ENCODE data around the gene TMEM184B. TPM values are rescaled to one million over a fixed set of nuclear protein-coding genes. Genes with fewer than 3 reads are reported as not detected.

Gene TMEM184B
- total and polyA plus RNA-seq, 4 donors: 17.2 to 96.9 (median 71.5) TPM

GRCh38 chr22:38315823-38316363 is 43.1 kb upstream of the TMEM184B start:
- peaks cover 0 to 2% of the 10 kb centered on the region in 2 donors for H3K4me1 ChIP-seq (ENCODE audit: control insufficient read depth in 1 of 2, insufficient read depth in 2 of 2, low read length in 2 of 2)
- H3K9me3 ChIP-seq (ENCODE audit: control insufficient read depth, low read length): no peaks in the 10 kb centered on the region
- intact Hi-C loops (cut with DNase I): loop anchor here (2.0 to 10.0 kb wide), 4 partner anchors 43 to 114 kb away; partner anchors contain the start of genes MAFF (in 2 of the 2) and TMEM184B (in 2 of the 2)
- WGBS, 2 donors: 0 to 1% methylated on average over 12 of the region's 12 CpGs
- peak overlapping the region; percentile 94 to 95 for H3K27ac ChIP-seq (ENCODE audit: low read depth in 1 of 2, low read length in 2 of 2)
- H3K4me3 ChIP-seq (ENCODE audit: low read length in 2 of 2): peak overlapping the region; percentile 86 to 92
- no peak for ATAC-seq (ENCODE audit: low FRiP score)
- H3K36me3 ChIP-seq (ENCODE audit: control insufficient read depth in 1 of 2, insufficient read depth in 2 of 2, low read length in 1 of 2): no peaks in the 10 kb centered on the region
- no peak for DNase-seq
- H3K27me3 ChIP-seq (ENCODE audit: control insufficient read depth in 1 of 2, insufficient read depth in 2 of 2, low read length in 1 of 2): no peaks in the 10 kb centered on the region

GRCh38 chr22:38314933-38315822 is 42.4 kb upstream of the TMEM184B start:
- Histone ChIP-seq H3K27ac (ENCODE audit: low read depth in 1 of 2, low read length in 2 of 2) (peak overlapping the region; percentile 49 to 95), H3K36me3 (ENCODE audit: control insufficient read depth in 1 of 2, insufficient read depth in 2 of 2, low read length in 1 of 2) (no peaks in the 10 kb centered on the region), H3K27me3 (ENCODE audit: control insufficient read depth in 1 of 2, insufficient read depth in 2 of 2, low read length in 1 of 2) (no peaks in the 10 kb centered on the region), H3K9me3 (ENCODE audit: control insufficient read depth, low read length) (no peaks in the 10 kb centered on the region), H3K4me1 (ENCODE audit: control insufficient read depth in 1 of 2, insufficient read depth in 2 of 2, low read length in 2 of 2) (peaks cover 0 to 2% of the 10 kb centered on the region in 2 donors), H3K4me3 (ENCODE audit: low read length in 2 of 2) (peak overlapping the region; percentile 86 to 92)
- WGBS, 2 donors: 2 to 3% methylated on average over 21 of the region's 21 CpGs
- intact Hi-C loops (cut with DNase I): loop anchor here (5.0 to 10.0 kb wide), 3 partner anchors 43 to 113 kb away; partner anchors contain the start of genes MAFF (in 2 of the 2) and TMEM184B (in 1 of the 2)
- DNase-seq (peak in 1 of 2 donors; percentile 72), ATAC-seq (ENCODE audit: low FRiP score) (peak; percentile 13)

GRCh38 chr22:38314051-38314932 is 41.5 kb upstream of the TMEM184B start:
- intact Hi-C loops (cut with DNase I): loop anchor here in 1 of 2 donors (10.0 kb wide), 1 partner anchor 109 kb away; the partner anchor contains the start of gene MAFF
- 29 to 38% methylated on average over 23 of the region's 23 CpGs for WGBS, 2 donors
- peaks cover 0 to 2% of the 10 kb centered on the region in 2 donors for H3K4me1 ChIP-seq (ENCODE audit: control insufficient read depth in 1 of 2, insufficient read depth in 2 of 2, low read length in 2 of 2)
- DNase-seq (no peak), ATAC-seq (ENCODE audit: low FRiP score) (no peak)
- H3K27me3 ChIP-seq (ENCODE audit: control insufficient read depth in 1 of 2, insufficient read depth in 2 of 2, low read length in 1 of 2): no peaks in the 10 kb centered on the region
- no peaks in the 10 kb centered on the region for H3K36me3 ChIP-seq (ENCODE audit: control insufficient read depth in 1 of 2, insufficient read depth in 2 of 2, low read length in 1 of 2)
- H3K27ac ChIP-seq (ENCODE audit: low read depth in 1 of 2, low read length in 2 of 2): peak overlapping the region; percentile 46 to 49
- no peaks in the 10 kb centered on the region for H3K9me3 ChIP-seq (ENCODE audit: control insufficient read depth, low read length)
- no peak overlapping the region for H3K4me3 ChIP-seq (ENCODE audit: low read length in 2 of 2)

GRCh38 chr22:38313384-38313955 is 40.7 kb upstream of the TMEM184B start:
- Histone ChIP-seq H3K36me3 (ENCODE audit: control insufficient read depth in 1 of 2, insufficient read depth in 2 of 2, low read length in 1 of 2) (no peaks in the 10 kb centered on the region), H3K27me3 (ENCODE audit: control insufficient read depth in 1 of 2, insufficient read depth in 2 of 2, low read length in 1 of 2) (no peaks in the 10 kb centered on the region), H3K4me1 (ENCODE audit: control insufficient read depth in 1 of 2, insufficient read depth in 2 of 2, low read length in 2 of 2) (peaks cover 0 to 2% of the 10 kb centered on the region in 2 donors), H3K9me3 (ENCODE audit: control insufficient read depth, low read length) (no peaks in the 10 kb centered on the region), H3K4me3 (ENCODE audit: low read length in 2 of 2) (no peak overlapping the region), H3K27ac (ENCODE audit: low read depth in 1 of 2, low read length in 2 of 2) (peak overlapping the region; percentile 46 to 49)
- DNase-seq (peak; percentile 83 to 91), ATAC-seq (ENCODE audit: low FRiP score) (no peak)
- intact Hi-C loops (cut with DNase I): loop anchor here in 1 of 2 donors (10.0 kb wide), 1 partner anchor 109 kb away; the partner anchor contains the start of gene MAFF
- 17 to 18% methylated on average over 11 of the region's 11 CpGs for WGBS, 2 donors

- H3K27me3 ChIP-seq (ENCODE audit: control insufficient read depth in 1 of 2, insufficient read depth in 2 of 2, low read length in 1 of 2): no peaks in the 10 kb centered on the region
- H3K27ac ChIP-seq (ENCODE audit: low read depth in 1 of 2, low read length in 2 of 2): peak overlapping the region in 1 of 2 donors; percentile 49
- intact Hi-C loops (cut with DNase I): loop anchor here in 1 of 2 donors (10.0 kb wide), 1 partner anchor 108 kb away; the partner anchor contains the start of gene MAFF
- H3K4me3 ChIP-seq (ENCODE audit: low read length in 2 of 2): no peak overlapping the region
- H3K36me3 ChIP-seq (ENCODE audit: control insufficient read depth in 1 of 2, insufficient read depth in 2 of 2, low read length in 1 of 2): no peaks in the 10 kb centered on the region
- no peaks in the 10 kb centered on the region for H3K9me3 ChIP-seq (ENCODE audit: control insufficient read depth, low read length)
- 85 to 92% methylated on average over 7 of the region's 7 CpGs for WGBS, 2 donors
- DNase-seq (no peak), ATAC-seq (ENCODE audit: low FRiP score) (no peak)
- H3K4me1 ChIP-seq (ENCODE audit: control insufficient read depth in 1 of 2, insufficient read depth in 2 of 2, low read length in 2 of 2): peaks cover 0 to 2% of the 10 kb centered on the region in 2 donors
Measured at GRCh38 chr22:38312261-38312800, 39.5 kb upstream of the TMEM184B start.

- ATAC-seq (ENCODE audit: low FRiP score) (no peak), DNase-seq (no peak)
- Histone ChIP-seq H3K27me3 (ENCODE audit: control insufficient read depth in 1 of 2, insufficient read depth in 2 of 2, low read length in 1 of 2) (no peaks in the 10 kb centered on the region), H3K27ac (ENCODE audit: low read depth in 1 of 2, low read length in 2 of 2) (peak overlapping the region in 1 of 2 donors; percentile 79), H3K36me3 (ENCODE audit: control insufficient read depth in 1 of 2, insufficient read depth in 2 of 2, low read length in 1 of 2) (no peaks in the 10 kb centered on the region), H3K4me1 (ENCODE audit: control insufficient read depth in 1 of 2, insufficient read depth in 2 of 2, low read length in 2 of 2) (peaks cover 0 to 2% of the 10 kb centered on the region in 2 donors), H3K9me3 (ENCODE audit: control insufficient read depth, low read length) (no peaks in the 10 kb centered on the region), H3K4me3 (ENCODE audit: low read length in 2 of 2) (no peak overlapping the region)
- intact Hi-C loops (cut with DNase I): loop anchor here in 1 of 2 donors (10.0 kb wide), 1 partner anchor 106 kb away; the partner anchor contains the start of gene MAFF
- WGBS, 2 donors: 59 to 68% methylated on average over 4 of the region's 4 CpGs
Measured at GRCh38 chr22:38311323-38311620, 38.5 kb upstream of the TMEM184B start.

- intact Hi-C loops (cut with DNase I): loop anchor here in 1 of 2 donors (10.0 kb wide), 1 partner anchor 106 kb away; the partner anchor contains the start of gene MAFF
- H3K4me3 ChIP-seq (ENCODE audit: low read length in 2 of 2): no peak overlapping the region
- peaks cover 1 to 2% of the 10 kb centered on the region in 2 donors for H3K4me1 ChIP-seq (ENCODE audit: control insufficient read depth in 1 of 2, insufficient read depth in 2 of 2, low read length in 2 of 2)
- no peaks in the 10 kb centered on the region for H3K9me3 ChIP-seq (ENCODE audit: control insufficient read depth, low read length)
- H3K27me3 ChIP-seq (ENCODE audit: control insufficient read depth in 1 of 2, insufficient read depth in 2 of 2, low read length in 1 of 2): no peaks in the 10 kb centered on the region
- H3K36me3 ChIP-seq (ENCODE audit: control insufficient read depth in 1 of 2, insufficient read depth in 2 of 2, low read length in 1 of 2): no peaks in the 10 kb centered on the region
- DNase-seq (peak in 1 of 2 donors; percentile 70), ATAC-seq (ENCODE audit: low FRiP score) (peak; percentile 30)
- 45 to 48% methylated on average over 18 of the region's 18 CpGs for WGBS, 2 donors
- peak overlapping the region; percentile 24 to 79 for H3K27ac ChIP-seq (ENCODE audit: low read depth in 1 of 2, low read length in 2 of 2)
Measured at GRCh38 chr22:38310518-38311322, 37.9 kb upstream of the TMEM184B start.

Measured in aorta (tissue), 5 donors.